ENCODE results near the gene EPM2A.
"Not testable (repeated sequence)": the region's sequence is repeated elsewhere in the genome, so short reads cannot be mapped to it uniquely, and the experiment has no call there.

DNA sequence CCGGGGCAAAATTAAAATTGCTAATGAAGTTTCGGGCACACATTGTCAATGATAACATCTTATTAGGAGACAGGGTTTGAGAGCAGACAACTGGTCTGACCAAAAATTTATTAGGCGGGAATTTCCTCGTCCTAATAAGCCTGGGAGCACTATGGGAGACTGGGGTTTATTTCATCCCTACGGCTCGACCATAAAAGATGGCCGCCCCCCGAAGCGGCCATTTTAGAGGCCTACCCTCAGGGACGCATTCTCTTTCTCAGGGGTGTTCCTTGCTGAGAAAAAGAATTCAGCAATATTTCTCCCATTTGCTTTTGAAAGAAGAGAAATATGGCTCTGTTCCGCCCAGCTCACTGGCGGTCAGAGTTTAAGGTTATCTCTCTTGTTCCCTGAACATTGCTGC lies 37.9 kb downstream of the EPM2A start:
- TF ChIP-seq, protein P1, sequence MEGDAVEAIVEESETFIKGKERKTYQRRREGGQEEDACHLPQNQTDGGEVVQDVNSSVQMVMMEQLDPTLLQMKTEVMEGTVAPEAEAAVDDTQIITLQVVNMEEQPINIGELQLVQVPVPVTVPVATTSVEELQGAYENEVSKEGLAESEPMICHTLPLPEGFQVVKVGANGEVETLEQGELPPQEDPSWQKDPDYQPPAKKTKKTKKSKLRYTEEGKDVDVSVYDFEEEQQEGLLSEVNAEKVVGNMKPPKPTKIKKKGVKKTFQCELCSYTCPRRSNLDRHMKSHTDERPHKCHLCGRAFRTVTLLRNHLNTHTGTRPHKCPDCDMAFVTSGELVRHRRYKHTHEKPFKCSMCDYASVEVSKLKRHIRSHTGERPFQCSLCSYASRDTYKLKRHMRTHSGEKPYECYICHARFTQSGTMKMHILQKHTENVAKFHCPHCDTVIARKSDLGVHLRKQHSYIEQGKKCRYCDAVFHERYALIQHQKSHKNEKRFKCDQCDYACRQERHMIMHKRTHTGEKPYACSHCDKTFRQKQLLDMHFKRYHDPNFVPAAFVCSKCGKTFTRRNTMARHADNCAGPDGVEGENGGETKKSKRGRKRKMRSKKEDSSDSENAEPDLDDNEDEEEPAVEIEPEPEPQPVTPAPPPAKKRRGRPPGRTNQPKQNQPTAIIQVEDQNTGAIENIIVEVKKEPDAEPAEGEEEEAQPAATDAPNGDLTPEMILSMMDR (IDR thresholded peaks at IDR 0.05): not testable (repeated sequence)
- TF ChIP-seq POLR2A (IDR thresholded peaks at IDR 0.05): not testable (repeated sequence)
